D721Med (cell line): ENCODE measurements around the gene PIGS.

Experiments used
- DNase-seq: peaks from one replicate; pipeline ENCODE4 v3.0.0; 2011; ENCODE audit warnings: low spot score; ENCODE audit not compliant: insufficient read length
- FAIRE-seq: peaks from 2 replicates; lab custom pipeline; 2011; peaks lifted over from hg19 to GRCh38; lab: Jason Lieb, UNC
- CTCF ChIP-seq: IDR thresholded peaks from 2 replicates; pipeline ENCODE4 v1.5.1; 2012; ENCODE audit warnings: mild to moderate bottlenecking, control low read depth; ENCODE audit not compliant: insufficient read depth; ENCODE audit errors: missing control alignments

The PIGS gene

GRCh38 chr17:28514561-28515002 lies 56.7 kb downstream of the PIGS start:
- DNase-seq: no peak
- TF ChIP-seq CTCF: no peak
- no peak for FAIRE-seq

- FAIRE-seq (no peak), DNase-seq (no peak)
- TF ChIP-seq CTCF: no peak
Observed at GRCh38 chr17:28513476-28513875, 57.8 kb downstream of the PIGS start.

GRCh38 chr17:28511858-28512461 lies 59.4 kb downstream of the PIGS start:
- no peak for FAIRE-seq
- DNase-seq: no peak
- no peak for TF ChIP-seq CTCF

GRCh38 chr17:28509789-28510188 lies 61.5 kb downstream of the PIGS start:
- FAIRE-seq: no peak
- TF ChIP-seq CTCF: no peak

GRCh38 chr17:28508211-28508724 lies 63.1 kb downstream of the PIGS start:
- no peak for TF ChIP-seq CTCF
- no peak for FAIRE-seq
- no peak for DNase-seq

More at GRCh38 chr17:28509789-28510188, 61.5 kb downstream of the PIGS start:
- DNase-seq: no peak

- FAIRE-seq: no peak
- no peak for DNase-seq
- no peak for TF ChIP-seq CTCF
Observed at GRCh38 chr17:28507567-28508203, 63.6 kb downstream of the PIGS start.
